ENCODE data around the gene ERV3-1. TPM values are rescaled to one million over a fixed set of nuclear protein-coding genes. Genes with fewer than 3 reads are reported as not detected.

Gene ERV3-1
- total RNA-seq, 1 experiment from 2014 or later, result 14.7 TPM

DNA sequence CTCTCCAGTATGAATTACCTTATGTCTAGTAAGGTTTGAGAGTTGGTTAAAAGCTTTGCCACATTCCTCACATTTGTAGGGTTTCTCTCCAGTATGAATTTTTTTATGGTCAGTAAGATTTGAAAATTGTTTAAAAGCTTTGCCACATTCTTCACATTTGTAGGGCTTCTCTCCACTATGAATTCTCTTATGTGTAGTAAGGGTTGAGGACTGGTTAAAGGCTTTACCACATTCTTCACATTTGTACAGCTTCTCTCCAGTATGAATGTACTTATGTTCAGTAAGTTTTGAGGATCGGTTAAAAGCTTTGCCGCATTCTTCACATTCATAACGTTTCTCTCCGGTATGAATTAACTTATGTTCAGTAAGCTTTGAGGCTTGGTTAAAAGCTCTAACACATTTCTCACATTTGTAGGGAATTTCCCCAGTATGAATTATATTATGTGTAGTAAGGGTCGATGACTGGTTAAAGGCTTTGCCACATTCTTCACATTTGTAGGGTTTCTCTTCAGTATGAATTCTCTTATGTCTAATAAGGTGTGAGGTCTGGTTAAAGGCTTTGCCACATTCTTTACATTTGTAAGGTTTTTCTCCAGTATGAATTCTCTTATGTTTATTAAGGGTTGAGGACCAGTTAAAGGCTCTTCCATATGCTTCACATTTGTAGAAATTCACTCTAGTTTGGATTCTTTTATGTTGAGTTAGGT is 27.8 kb downstream of the ERV3-1 start:
- TF ChIP-seq EZH2 (IDR thresholded peaks at IDR 0.05; ENCODE audit: borderline replicate concordance, low read depth, low read length, poor library complexity, severe bottlenecking), result no peak
- TF ChIP-seq, protein P1, sequence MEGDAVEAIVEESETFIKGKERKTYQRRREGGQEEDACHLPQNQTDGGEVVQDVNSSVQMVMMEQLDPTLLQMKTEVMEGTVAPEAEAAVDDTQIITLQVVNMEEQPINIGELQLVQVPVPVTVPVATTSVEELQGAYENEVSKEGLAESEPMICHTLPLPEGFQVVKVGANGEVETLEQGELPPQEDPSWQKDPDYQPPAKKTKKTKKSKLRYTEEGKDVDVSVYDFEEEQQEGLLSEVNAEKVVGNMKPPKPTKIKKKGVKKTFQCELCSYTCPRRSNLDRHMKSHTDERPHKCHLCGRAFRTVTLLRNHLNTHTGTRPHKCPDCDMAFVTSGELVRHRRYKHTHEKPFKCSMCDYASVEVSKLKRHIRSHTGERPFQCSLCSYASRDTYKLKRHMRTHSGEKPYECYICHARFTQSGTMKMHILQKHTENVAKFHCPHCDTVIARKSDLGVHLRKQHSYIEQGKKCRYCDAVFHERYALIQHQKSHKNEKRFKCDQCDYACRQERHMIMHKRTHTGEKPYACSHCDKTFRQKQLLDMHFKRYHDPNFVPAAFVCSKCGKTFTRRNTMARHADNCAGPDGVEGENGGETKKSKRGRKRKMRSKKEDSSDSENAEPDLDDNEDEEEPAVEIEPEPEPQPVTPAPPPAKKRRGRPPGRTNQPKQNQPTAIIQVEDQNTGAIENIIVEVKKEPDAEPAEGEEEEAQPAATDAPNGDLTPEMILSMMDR (conservative IDR thresholded peaks at IDR 0.05; ENCODE audit: low read depth, low read length), result no peak
- Histone ChIP-seq H3K4me3 (ENCODE audit: low read depth, low read length, poor library complexity, severe bottlenecking) (no peak overlapping the region), H3K36me3 (ENCODE audit: insufficient read depth, low read length, poor library complexity, severe bottlenecking) (peaks cover 34% of the 10 kb centered on the region), H3K27me3 (replicated peaks; ENCODE audit: insufficient read depth, low read depth, low read length, poor library complexity) (no peaks in the 10 kb centered on the region), H3K9me3 (ENCODE audit: low read depth, low read length, poor library complexity, severe bottlenecking) (peaks cover 85% of the 10 kb centered on the region), H3K27ac (ENCODE audit: low read depth, low read length, poor library complexity, severe bottlenecking) (no peak overlapping the region), H3K4me1 (ENCODE audit: insufficient read depth, low read length, poor library complexity, severe bottlenecking) (no peaks in the 10 kb centered on the region)
- no peak for DNase-seq (ENCODE audit: low spot score)
- intact Hi-C loops (cut with micrococcal nuclease; ENCODE audit: unreplicated experiment), result no loop called here
- ChIA-PET POLR2A (ENCODE audit: low non-redundant PET) (no interaction called here), CTCF (no interaction called here)
- BruUV-seq (replicated peaks), result no TSS peak

DNA sequence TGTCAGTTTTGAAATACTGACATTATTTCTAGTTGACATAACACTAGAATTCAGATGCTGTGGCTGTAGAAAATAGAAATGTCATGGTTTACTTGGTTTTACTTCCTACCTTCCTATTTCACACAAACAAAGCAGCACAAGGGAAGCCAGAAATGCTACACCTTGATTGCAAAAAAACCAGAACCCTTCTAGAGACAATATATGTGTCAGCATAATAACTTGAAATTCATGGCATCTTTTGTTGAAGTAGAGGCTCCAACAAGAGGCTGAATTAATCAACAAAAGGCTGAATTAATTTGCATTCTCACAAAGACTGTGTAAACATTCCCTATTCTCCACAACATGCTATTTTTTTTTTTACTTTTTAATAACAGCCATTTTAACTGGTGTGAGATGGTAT is 40.9 kb downstream of the ERV3-1 start:
- POLR2A ChIA-PET (ENCODE audit: low non-redundant PET), result no interaction called here
- intact Hi-C loops (cut with micrococcal nuclease; ENCODE audit: unreplicated experiment), result no loop called here
- CTCF ChIA-PET, result no interaction called here
- Histone ChIP-seq H3K4me1 (ENCODE audit: insufficient read depth, low read length, poor library complexity, severe bottlenecking) (no peaks in the 10 kb centered on the region), H3K9me3 (ENCODE audit: low read depth, low read length, poor library complexity, severe bottlenecking) (peaks cover 7% of the 10 kb centered on the region), H3K36me3 (ENCODE audit: insufficient read depth, low read length, poor library complexity, severe bottlenecking) (no peaks in the 10 kb centered on the region), H3K27ac (ENCODE audit: low read depth, low read length, poor library complexity, severe bottlenecking) (no peak overlapping the region), H3K4me3 (ENCODE audit: low read depth, low read length, poor library complexity, severe bottlenecking) (no peak overlapping the region), H3K27me3 (replicated peaks; ENCODE audit: insufficient read depth, low read depth, low read length, poor library complexity) (no peaks in the 10 kb centered on the region)
- no TSS peak for BruUV-seq (replicated peaks)
- TF ChIP-seq EZH2 (IDR thresholded peaks at IDR 0.05; ENCODE audit: borderline replicate concordance, low read depth, low read length, poor library complexity, severe bottlenecking), result no peak
- TF ChIP-seq, protein P1 (conservative IDR thresholded peaks at IDR 0.05; ENCODE audit: low read depth, low read length), result no peak
- no peak for DNase-seq (ENCODE audit: low spot score)

DNA sequence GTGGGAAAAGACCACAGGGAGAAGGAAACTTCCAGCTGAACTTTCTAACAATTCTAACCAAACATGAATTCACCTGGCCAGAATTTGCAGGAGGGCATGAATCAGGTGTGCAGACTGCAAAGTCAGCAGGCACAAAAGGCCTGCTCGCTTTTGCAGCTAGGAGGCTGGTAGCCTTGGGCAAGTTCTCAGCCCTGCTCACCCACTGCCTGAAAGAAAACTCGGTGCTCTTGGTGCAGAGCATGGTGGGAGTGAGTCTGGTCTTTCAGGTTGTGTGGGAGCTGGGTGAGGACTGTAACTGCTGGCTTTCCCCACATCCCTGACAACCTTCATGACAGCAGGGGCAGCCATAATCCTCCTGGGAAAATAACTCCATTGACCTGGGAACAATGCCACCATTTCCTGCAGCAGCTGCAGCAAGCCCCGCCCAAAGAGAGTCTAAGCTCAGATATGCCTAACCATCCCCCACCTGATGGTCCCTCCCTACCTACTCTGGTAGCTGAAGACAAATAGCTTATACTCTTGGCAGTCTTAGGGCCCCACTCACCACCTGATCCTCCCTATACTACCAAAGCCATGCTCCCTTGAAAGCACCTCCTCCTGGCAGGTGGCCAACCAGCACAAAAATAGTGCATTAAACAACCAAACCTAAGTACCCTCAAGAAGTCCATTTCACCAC is 47.3 kb downstream of the ERV3-1 start:
- ChIA-PET CTCF (no interaction called here), POLR2A (ENCODE audit: low non-redundant PET) (no interaction called here)
- DNase-seq (ENCODE audit: low spot score), result peak; percentile 58
- TF ChIP-seq, protein P1 (conservative IDR thresholded peaks at IDR 0.05; ENCODE audit: low read depth, low read length), result no peak
- no peak for TF ChIP-seq EZH2 (IDR thresholded peaks at IDR 0.05; ENCODE audit: borderline replicate concordance, low read depth, low read length, poor library complexity, severe bottlenecking)
- intact Hi-C loops (cut with micrococcal nuclease; ENCODE audit: unreplicated experiment), result no loop called here
- no peaks in the 10 kb centered on the region for H3K27me3 ChIP-seq (replicated peaks; ENCODE audit: insufficient read depth, low read depth, low read length, poor library complexity)
- no peaks in the 10 kb centered on the region for H3K9me3 ChIP-seq (ENCODE audit: low read depth, low read length, poor library complexity, severe bottlenecking)
- no peaks in the 10 kb centered on the region for H3K36me3 ChIP-seq (ENCODE audit: insufficient read depth, low read length, poor library complexity, severe bottlenecking)
- H3K4me1 ChIP-seq (ENCODE audit: insufficient read depth, low read length, poor library complexity, severe bottlenecking), result no peaks in the 10 kb centered on the region
- H3K4me3 ChIP-seq (ENCODE audit: low read depth, low read length, poor library complexity, severe bottlenecking), result no peak overlapping the region
- no peak overlapping the region for H3K27ac ChIP-seq (ENCODE audit: low read depth, low read length, poor library complexity, severe bottlenecking)
- BruUV-seq (replicated peaks), result no TSS peak
